HG03175 (cell line): ENCODE data around the gene IGF1R.

Source experiments
- ATAC-seq: cut with Tn5 transposase; IDR thresholded peaks from one replicate; pipeline ENCODE4 v1.9.1; 2021; ENCODE audit warnings: mild to moderate bottlenecking, moderate library complexity; ENCODE audit not compliant: unreplicated experiment

Gene IGF1R

GRCh38 chr15:98723195-98723594 lies 74.9 kb downstream of the IGF1R start:
- no peak for ATAC-seq

- ATAC-seq: no peak
Measured at GRCh38 chr15:98724048-98724447, 75.7 kb downstream of the IGF1R start.

GRCh38 chr15:98724494-98724893 lies 76.2 kb downstream of the IGF1R start:
- no peak for ATAC-seq

- no peak for ATAC-seq
Measured at GRCh38 chr15:98725874-98726273, 77.5 kb downstream of the IGF1R start.

GRCh38 chr15:98727115-98728040 lies 79.0 kb downstream of the IGF1R start:
- ATAC-seq: no peak

- no peak for ATAC-seq
Measured at GRCh38 chr15:98728082-98728810, 79.9 kb downstream of the IGF1R start.

- no peak for ATAC-seq
Measured at GRCh38 chr15:98728811-98729160, 80.4 kb downstream of the IGF1R start.

- ATAC-seq: no peak
Measured at GRCh38 chr15:98729446-98730042, 81.2 kb downstream of the IGF1R start.

GRCh38 chr15:98730860-98731711 lies 82.7 kb downstream of the IGF1R start:
- no peak for ATAC-seq

GRCh38 chr15:98731712-98732450 lies 83.5 kb downstream of the IGF1R start:
- ATAC-seq: no peak

GRCh38 chr15:98733098-98733497 lies 84.8 kb downstream of the IGF1R start:
- no peak for ATAC-seq

- peak; percentile 48 for ATAC-seq
Measured at GRCh38 chr15:98734466-98735199, 86.3 kb downstream of the IGF1R start.

- no peak for ATAC-seq
Measured at GRCh38 chr15:98735304-98735703, 87.0 kb downstream of the IGF1R start.

- ATAC-seq: no peak
Measured at GRCh38 chr15:98735895-98736617, 87.7 kb downstream of the IGF1R start.

- ATAC-seq: no peak
Measured at GRCh38 chr15:98737159-98737558, 88.8 kb downstream of the IGF1R start.

GRCh38 chr15:98737721-98738120 lies 89.4 kb downstream of the IGF1R start:
- ATAC-seq: no peak

GRCh38 chr15:98738689-98739401 lies 90.5 kb downstream of the IGF1R start:
- no peak for ATAC-seq

- no peak for ATAC-seq
Measured at GRCh38 chr15:98740295-98740694, 92.0 kb downstream of the IGF1R start.
